ENCODE results near the gene CAPN3.

- no peak for TF ChIP-seq CTCF (IDR thresholded peaks at IDR 0.05)
- TF ChIP-seq POLR2A (IDR thresholded peaks at IDR 0.05): no peak
Measured at GRCh38 chr15:42363487-42363886, 4.2 kb downstream of the CAPN3 start.
